Amniotic stem cell (primary cell): ENCODE results near the gene PPFIBP2.

ENCODE experiments used
- DNase-seq: peaks from one replicate; lab custom pipeline; 2025; lab: John Stamatoyannopoulos, UW

The PPFIBP2 gene

GRCh38 chr11:7513234-7514098 lies at the start of gene PPFIBP2:
PPFIBP2 (plus strand) TSS chr11:7513999; CDS start chr11:7549476, 35,477 bp downstream.
- peak; percentile 71 for DNase-seq

- no peak for DNase-seq
Measured at GRCh38 chr11:7467652-7468051, 46.1 kb upstream of the PPFIBP2 start.

- DNase-seq: no peak
Measured at GRCh38 chr11:7469351-7469865, 44.4 kb upstream of the PPFIBP2 start.

- DNase-seq: no peak
Measured at GRCh38 chr11:7471071-7471470, 42.7 kb upstream of the PPFIBP2 start.

GRCh38 chr11:7473717-7474116 lies 40.1 kb upstream of the PPFIBP2 start:
- DNase-seq: no peak

GRCh38 chr11:7480113-7480512 lies 33.7 kb upstream of the PPFIBP2 start:
- no peak for DNase-seq

- DNase-seq: no peak
Measured at GRCh38 chr11:7484131-7484530, 29.7 kb upstream of the PPFIBP2 start.

- DNase-seq: no peak
Measured at GRCh38 chr11:7484645-7485044, 29.2 kb upstream of the PPFIBP2 start.

- DNase-seq: no peak
Measured at GRCh38 chr11:7485186-7486097, 28.4 kb upstream of the PPFIBP2 start, which contains the start of gene OLFML1. OLFML1 (plus strand) TSS chr11:7485506; CDS start chr11:7485876, 370 bp downstream.

GRCh38 chr11:7486098-7486780 lies 27.6 kb upstream of the PPFIBP2 start:
- no peak for DNase-seq

GRCh38 chr11:7486781-7487140 lies 27.0 kb upstream of the PPFIBP2 start:
- no peak for DNase-seq

- DNase-seq: no peak
Measured at GRCh38 chr11:7487360-7487759, 26.4 kb upstream of the PPFIBP2 start.

- no peak for DNase-seq
Measured at GRCh38 chr11:7488681-7489080, 25.1 kb upstream of the PPFIBP2 start.

GRCh38 chr11:7489376-7489775 lies 24.4 kb upstream of the PPFIBP2 start:
- DNase-seq: no peak

GRCh38 chr11:7490054-7490453 lies 23.7 kb upstream of the PPFIBP2 start:
- DNase-seq: no peak

- no peak for DNase-seq
Measured at GRCh38 chr11:7490535-7490934, 23.3 kb upstream of the PPFIBP2 start.

GRCh38 chr11:7492253-7492652 lies 21.5 kb upstream of the PPFIBP2 start:
- no peak for DNase-seq

GRCh38 chr11:7493670-7494069 lies 20.1 kb upstream of the PPFIBP2 start:
- DNase-seq: no peak

GRCh38 chr11:7494086-7494745 lies 19.6 kb upstream of the PPFIBP2 start:
- DNase-seq: no peak

- no peak for DNase-seq
Measured at GRCh38 chr11:7495882-7496551, 17.8 kb upstream of the PPFIBP2 start.

- DNase-seq: no peak
Measured at GRCh38 chr11:7498193-7498592, 15.6 kb upstream of the PPFIBP2 start.
